ENCODE data around the gene FN3KRP.

The FN3KRP gene

GRCh38 chr17:82674656-82675475, 41.6 kb upstream of the FN3KRP start:
- no peak for TF ChIP-seq ZFX (IDR thresholded peaks at IDR 0.05)
- TF ChIP-seq, protein P1, sequence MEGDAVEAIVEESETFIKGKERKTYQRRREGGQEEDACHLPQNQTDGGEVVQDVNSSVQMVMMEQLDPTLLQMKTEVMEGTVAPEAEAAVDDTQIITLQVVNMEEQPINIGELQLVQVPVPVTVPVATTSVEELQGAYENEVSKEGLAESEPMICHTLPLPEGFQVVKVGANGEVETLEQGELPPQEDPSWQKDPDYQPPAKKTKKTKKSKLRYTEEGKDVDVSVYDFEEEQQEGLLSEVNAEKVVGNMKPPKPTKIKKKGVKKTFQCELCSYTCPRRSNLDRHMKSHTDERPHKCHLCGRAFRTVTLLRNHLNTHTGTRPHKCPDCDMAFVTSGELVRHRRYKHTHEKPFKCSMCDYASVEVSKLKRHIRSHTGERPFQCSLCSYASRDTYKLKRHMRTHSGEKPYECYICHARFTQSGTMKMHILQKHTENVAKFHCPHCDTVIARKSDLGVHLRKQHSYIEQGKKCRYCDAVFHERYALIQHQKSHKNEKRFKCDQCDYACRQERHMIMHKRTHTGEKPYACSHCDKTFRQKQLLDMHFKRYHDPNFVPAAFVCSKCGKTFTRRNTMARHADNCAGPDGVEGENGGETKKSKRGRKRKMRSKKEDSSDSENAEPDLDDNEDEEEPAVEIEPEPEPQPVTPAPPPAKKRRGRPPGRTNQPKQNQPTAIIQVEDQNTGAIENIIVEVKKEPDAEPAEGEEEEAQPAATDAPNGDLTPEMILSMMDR (conservative IDR thresholded peaks at IDR 0.05) = no peak
- no peak overlapping the region for H3K27ac ChIP-seq

- TF ChIP-seq, protein P1 (conservative IDR thresholded peaks at IDR 0.05) = no peak
- no peak overlapping the region for H3K27ac ChIP-seq
Observed at GRCh38 chr17:82675476-82676245, 40.8 kb upstream of the FN3KRP start.

GRCh38 chr17:82677353-82677925, 39.1 kb upstream of the FN3KRP start:
- no peak for TF ChIP-seq ZFX (IDR thresholded peaks at IDR 0.05)
- no peak overlapping the region for H3K27ac ChIP-seq

DNA sequence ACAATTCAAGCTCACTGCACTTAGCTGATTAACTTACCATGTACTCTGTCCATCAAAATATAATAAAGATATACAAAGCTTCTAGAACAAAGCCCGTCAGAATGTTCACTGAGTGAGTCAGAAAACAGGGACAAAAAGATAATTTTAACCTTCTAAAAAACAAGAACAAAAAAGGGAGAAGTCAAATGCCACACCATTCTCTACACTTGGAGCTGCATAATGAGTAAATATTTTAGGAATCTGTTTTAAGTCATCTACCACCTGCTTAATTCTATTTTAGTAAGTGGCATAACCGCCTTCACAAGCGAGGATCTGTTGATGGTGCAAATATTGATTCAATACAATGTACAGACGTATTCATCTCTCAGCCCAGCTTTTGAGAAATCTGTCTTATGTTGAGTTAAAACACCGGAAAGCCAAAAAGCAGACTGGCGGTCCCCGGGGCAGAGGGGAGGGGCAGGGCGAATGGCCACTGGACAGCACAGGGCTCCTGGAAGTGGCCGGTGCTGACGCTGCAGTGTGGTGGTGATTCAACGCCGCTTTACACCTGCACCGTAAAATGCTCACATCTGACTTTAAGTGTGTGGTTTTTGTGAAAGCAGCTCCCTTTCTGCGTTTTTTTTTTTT, 38.1 kb upstream of the FN3KRP start:
- TF ChIP-seq, protein P1 (conservative IDR thresholded peaks at IDR 0.05) = no peak
- TF ChIP-seq ZFX (IDR thresholded peaks at IDR 0.05) = no peak
- no peak overlapping the region for H3K27ac ChIP-seq

DNA sequence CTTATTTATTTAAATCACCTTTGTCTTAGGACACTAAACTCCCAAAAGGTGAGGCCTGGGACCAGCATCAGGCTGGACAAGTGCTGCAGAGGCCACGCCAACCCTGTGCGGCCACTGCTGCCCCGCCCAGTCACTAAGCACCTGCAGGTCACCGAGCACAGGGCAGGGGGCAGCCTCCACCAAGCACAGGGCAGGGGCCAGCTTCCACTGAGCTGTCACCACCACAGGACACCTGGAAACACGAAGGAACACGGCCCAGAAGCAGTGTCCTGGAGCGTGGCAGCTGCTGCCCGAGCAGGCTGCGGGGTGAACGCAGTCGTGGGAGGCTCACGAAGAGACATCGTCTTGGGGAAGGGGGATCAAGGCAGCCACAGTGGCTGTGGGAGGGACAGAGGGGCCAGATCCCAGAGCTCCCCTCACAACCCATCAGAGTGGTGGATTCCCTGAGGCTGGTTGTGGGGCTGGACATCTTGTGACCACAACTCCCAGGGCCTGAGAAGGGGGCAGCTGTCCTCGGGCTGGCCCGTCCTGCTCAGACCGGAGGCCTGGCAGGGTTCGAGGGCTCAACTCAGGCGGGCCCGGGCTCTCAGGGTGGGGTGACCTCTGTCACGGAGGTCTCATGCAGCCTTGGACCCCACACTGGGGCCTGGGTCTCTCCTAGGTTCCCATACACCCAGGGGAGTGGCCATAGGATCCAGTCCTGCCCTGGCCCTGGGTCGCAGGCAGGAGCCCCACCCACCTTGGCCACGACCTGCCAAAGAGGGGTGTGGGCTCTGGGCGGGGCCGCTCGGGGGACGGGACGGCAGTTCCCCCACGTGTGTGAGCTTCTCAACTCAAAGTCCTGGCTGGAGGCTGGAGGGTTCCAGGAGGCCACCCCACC, 36.7 kb upstream of the FN3KRP start:
- TF ChIP-seq, protein P1 (conservative IDR thresholded peaks at IDR 0.05) = no peak
- no peak for TF ChIP-seq ZFX (IDR thresholded peaks at IDR 0.05)
- H3K27ac ChIP-seq = no peak overlapping the region

GRCh38 chr17:82681547-82681946, 35.0 kb upstream of the FN3KRP start:
- TF ChIP-seq ZFX (IDR thresholded peaks at IDR 0.05) = no peak
- TF ChIP-seq, protein P1 (conservative IDR thresholded peaks at IDR 0.05) = no peak
- H3K27ac ChIP-seq = no peak overlapping the region

DNA sequence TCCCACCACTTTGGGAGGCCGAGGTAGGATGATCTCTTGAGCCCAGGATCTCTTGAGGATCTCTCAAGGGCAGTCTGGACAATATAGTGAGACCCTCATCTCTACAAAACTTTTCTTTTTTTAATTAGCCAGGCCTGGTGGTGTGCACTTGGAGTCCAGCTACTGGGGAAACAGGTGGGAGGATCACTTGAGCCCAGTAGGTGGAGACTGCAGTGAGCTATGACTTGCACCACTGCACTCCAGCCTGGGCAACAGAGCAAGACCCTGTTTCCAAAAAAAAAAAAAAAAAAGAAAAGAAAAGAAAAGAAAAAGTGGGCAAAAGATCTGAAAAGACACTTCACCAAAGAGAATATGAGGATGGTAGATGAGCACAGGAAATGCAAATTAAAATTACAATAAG, 33.0 kb upstream of the FN3KRP start:
- H3K27ac ChIP-seq = no peak overlapping the region
- TF ChIP-seq, protein P1 (conservative IDR thresholded peaks at IDR 0.05) = no peak
- TF ChIP-seq ZFX (IDR thresholded peaks at IDR 0.05) = no peak

Measured in C4-2B (cell line).